Activated effector memory CD4-positive, alpha-beta T cell treated with anti-CD3 and anti-CD28 coated beads, Interleukin-2, amount 50 U/mL, for 16 hours (primary cell): Measurements from ENCODE around the gene RNH1.

Source experiments
- DNase-seq: peaks from one replicate; pipeline ENCODE4 v3.0.0-alpha.2; 2020

RNH1 gene

GRCh38 chr11:497565-498296, 9.3 kb downstream of the RNH1 start:
- DNase-seq: no peak

- no peak for DNase-seq
Observed at GRCh38 chr11:496834-497564, 10.0 kb downstream of the RNH1 start.

- no peak for DNase-seq
Observed at GRCh38 chr11:495537-495931, 11.5 kb downstream of the RNH1 start.

GRCh38 chr11:494761-495536, 12.1 kb downstream of the RNH1 start:
- no peak for DNase-seq

GRCh38 chr11:492427-493226, 14.4 kb downstream of the RNH1 start:
- DNase-seq: no peak

- no peak for DNase-seq
Observed at GRCh38 chr11:491358-491757, 15.7 kb downstream of the RNH1 start.

GRCh38 chr11:490930-491260, 16.1 kb downstream of the RNH1 start:
- DNase-seq: no peak

- DNase-seq: no peak
Observed at GRCh38 chr11:490186-490929, 16.7 kb downstream of the RNH1 start.

GRCh38 chr11:489610-490185, 17.3 kb downstream of the RNH1 start:
- DNase-seq: no peak

- no peak for DNase-seq
Observed at GRCh38 chr11:488992-489391, 18.1 kb downstream of the RNH1 start.

- no peak for DNase-seq
Observed at GRCh38 chr11:488579-488978, 18.5 kb downstream of the RNH1 start.

GRCh38 chr11:488062-488461, 19.0 kb downstream of the RNH1 start:
- DNase-seq: no peak

- no peak for DNase-seq
Observed at GRCh38 chr11:487571-488021, 19.4 kb downstream of the RNH1 start.

- DNase-seq: no peak
Observed at GRCh38 chr11:486189-486588, 20.9 kb downstream of the RNH1 start.

GRCh38 chr11:484616-485015, 22.4 kb downstream of the RNH1 start:
- DNase-seq: no peak

GRCh38 chr11:479311-479710, 27.7 kb downstream of the RNH1 start:
- no peak for DNase-seq

GRCh38 chr11:477052-477715, 29.9 kb downstream of the RNH1 start:
- no peak for DNase-seq

GRCh38 chr11:476416-476815, 30.6 kb downstream of the RNH1 start:
- DNase-seq: no peak

- DNase-seq: no peak
Observed at GRCh38 chr11:475941-476340, 31.1 kb downstream of the RNH1 start.

GRCh38 chr11:474914-475506, 32.0 kb downstream of the RNH1 start:
- DNase-seq: no peak
